GM08714 (cell line): ENCODE measurements around the gene RNF180.
"Not testable (repeated sequence)": the region's sequence is repeated elsewhere in the genome, so short reads cannot be mapped to it uniquely, and the experiment has no call there.

ENCODE experiments used
- H3K4me3 ChIP-seq: fragments of 200-500 bp; sonication (Bioruptor generic); 2 replicates; pipeline ENCODE4 v1.5.1; 2014; ENCODE audit warnings: mild to moderate bottlenecking, low read length, inconsistent platforms
- ZNF274 ChIP-seq: IDR thresholded peaks from 2 replicates; pipeline ENCODE4 v1.6.1; 2012; ENCODE audit warnings: mild to moderate bottlenecking, low read depth, low read length

Gene RNF180

DNA sequence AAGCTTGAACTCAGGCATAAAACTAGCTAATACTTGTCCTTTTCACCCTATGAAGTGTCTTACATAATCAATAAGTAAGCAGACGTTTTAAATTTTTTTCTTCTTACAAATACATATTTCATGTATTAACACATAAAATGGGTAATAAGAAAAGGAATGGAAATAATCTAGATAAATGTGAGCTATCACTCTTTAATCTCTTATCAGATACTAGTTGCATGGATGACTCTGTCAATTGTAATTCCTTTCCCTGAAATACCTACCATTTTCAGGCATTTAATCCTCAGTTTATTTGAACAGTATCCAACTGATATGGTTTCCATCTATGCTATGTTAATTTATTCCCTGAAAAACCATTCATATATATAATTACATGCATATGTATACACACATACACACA lies 174.1 kb downstream of the RNF180 start:
- no peak for TF ChIP-seq ZNF274

DNA sequence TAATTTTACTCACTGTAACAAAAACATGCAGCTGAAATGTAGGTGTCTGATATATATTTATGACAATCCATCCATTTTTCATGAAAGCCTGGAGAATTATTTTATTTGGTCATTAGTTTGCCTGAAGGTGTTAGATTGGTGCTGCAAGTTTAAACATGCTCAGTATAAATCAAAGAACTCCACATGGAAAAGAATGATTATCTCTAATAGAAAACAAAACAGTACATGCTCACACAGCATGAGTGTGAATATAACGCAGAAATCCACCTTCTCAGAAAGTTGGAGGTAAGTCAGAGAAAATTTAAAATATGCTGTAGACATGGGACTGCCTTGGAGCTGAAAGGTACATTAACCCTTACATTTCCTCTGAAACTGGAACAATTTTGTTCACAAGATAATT lies 174.7 kb downstream of the RNF180 start:
- no peak overlapping the region for H3K4me3 ChIP-seq
- TF ChIP-seq ZNF274, result no peak

More for the DNA sequence above, 174.1 kb downstream of the RNF180 start:
- H3K4me3 ChIP-seq, result no peak overlapping the region

DNA sequence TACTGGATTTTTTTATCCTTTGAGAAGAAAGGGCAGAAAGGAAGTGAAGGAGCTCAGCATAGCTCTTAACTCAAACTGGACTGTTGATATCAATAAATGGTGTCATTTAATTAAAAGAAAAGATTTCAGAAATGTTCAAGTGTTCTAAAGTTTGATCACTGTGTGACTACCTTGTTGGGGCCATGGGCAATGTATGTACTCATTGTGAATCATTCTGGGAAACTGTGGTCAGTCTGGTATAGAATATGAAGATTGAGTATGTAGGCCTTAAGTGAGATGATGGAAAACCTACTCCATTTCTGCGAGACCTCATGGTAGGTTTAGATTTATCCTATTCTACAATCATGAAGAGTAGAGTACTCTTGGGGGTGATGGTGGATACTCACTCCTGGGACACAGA lies 175.7 kb downstream of the RNF180 start:
- no peak for TF ChIP-seq ZNF274
- H3K4me3 ChIP-seq, result no peak overlapping the region

GRCh38 chr5:64344501-64344900 lies 178.9 kb downstream of the RNF180 start:
- no peak overlapping the region for H3K4me3 ChIP-seq
- TF ChIP-seq ZNF274, result no peak

DNA sequence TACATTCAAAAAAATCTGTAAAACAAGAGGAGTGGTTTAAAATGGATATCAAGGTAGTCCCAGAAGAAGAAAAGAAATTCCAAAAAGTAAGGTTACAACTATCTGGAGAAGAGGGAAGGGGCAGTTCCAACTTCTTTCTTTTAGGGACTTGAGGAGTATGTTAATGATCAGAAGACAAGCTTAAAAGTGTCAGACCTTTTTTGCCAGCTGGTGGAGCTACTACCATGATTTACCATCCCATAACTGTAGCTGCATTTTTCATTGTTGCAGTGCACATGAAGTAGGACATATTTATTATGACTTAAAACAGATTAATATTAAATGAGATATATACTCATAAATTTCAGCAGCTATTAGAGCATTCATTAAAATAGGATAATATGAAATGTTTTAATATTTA lies 181.7 kb downstream of the RNF180 start:
- no peak overlapping the region for H3K4me3 ChIP-seq
- no peak for TF ChIP-seq ZNF274

DNA sequence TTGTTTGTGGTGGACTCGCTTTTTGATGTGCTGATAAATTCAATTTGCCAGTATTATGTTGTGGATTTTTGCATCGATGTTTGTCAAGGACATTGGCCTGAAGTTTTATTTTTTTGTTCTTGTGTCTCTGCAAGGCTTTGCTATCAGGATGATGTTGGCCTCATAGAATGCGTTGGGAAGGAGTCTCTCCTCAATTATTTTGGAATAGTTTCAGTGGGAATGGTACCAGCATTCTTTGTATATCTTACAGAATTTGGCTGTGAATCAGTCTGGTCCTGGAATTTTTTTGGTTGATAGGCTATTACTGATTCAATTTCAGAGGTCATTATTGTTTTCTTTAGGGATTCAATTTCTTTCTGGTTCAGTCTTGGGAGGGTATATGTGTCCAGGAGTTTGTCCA lies 198.8 kb downstream of the RNF180 start:
- TF ChIP-seq ZNF274, result no peak

DNA sequence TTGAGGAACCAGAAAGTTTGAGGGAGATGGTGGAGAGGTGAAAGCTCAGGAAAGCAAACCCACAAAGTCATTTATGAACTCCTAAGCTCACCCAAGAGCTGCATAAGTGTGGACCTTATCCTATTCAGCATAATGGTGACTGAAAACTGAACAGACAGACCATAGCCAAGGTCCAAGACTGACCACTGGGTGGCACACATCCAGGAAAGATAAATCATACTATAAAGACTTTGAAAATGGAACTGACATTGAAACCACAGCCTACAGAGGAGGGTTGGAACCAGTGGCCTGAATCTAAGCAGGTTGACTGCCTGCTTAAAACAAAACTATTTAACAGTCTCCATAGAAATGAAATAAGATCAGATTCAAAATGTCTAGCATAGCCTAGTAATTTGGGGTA lies 219.1 kb downstream of the RNF180 start:
- no peak overlapping the region for H3K4me3 ChIP-seq
- no peak for TF ChIP-seq ZNF274

More for the DNA sequence above, 198.8 kb downstream of the RNF180 start:
- no peak overlapping the region for H3K4me3 ChIP-seq

DNA sequence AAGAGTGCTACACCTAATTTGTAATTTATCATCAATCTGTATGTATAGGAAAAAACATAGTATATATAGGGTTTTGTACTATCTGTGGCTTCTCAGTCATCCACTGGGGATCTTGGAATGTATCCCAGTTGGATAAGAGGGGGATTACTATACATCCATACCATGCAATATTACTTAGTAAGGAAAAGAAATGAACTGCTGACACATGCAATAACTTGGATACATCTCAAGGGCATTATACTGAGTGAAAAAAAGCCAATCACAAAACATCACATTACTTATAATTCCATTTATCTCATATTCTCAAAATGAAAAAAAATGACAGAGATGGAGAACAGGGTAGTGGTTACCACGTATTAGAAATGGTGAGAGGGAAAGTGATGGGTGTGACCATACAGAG lies 231.9 kb downstream of the RNF180 start:
- no peak for TF ChIP-seq ZNF274
- no peak overlapping the region for H3K4me3 ChIP-seq

- not testable (repeated sequence) for H3K4me3 ChIP-seq
Measured at GRCh38 chr5:64398735-64399134, 233.1 kb downstream of the RNF180 start.

GRCh38 chr5:64407103-64407825 lies 241.6 kb downstream of the RNF180 start:
- H3K4me3 ChIP-seq, result not testable (repeated sequence)

DNA sequence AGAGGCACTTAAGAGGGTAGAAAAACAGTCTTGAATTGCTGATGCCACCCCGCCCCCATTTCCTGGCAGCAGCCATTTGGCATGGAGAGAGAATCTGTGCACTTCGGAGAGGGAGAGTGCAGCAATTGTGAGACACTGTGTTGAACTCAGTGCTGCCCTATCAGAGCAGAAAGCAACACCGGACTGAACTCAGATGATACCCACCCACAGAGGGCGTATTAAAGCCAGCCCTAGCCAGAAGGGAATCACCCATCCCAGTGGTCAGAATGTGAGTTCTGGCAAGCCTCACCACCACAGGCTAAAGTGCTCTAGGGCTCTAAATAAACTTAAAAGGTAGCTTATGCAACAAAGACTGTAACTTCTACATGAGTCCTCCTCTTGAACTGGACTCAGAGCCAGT lies 251.7 kb downstream of the RNF180 start:
- no peak for TF ChIP-seq ZNF274
- H3K4me3 ChIP-seq, result no peak overlapping the region

GRCh38 chr5:64418013-64418412 lies 252.4 kb downstream of the RNF180 start:
- TF ChIP-seq ZNF274, result no peak
- H3K4me3 ChIP-seq, result no peak overlapping the region
